Sigmoid colon (tissue), 4 donors: ENCODE data around the gene RHOJ.

Source experiments
- POLR2A ChIP-seq, 2 donors: fragments of 450-650 bp; IDR thresholded peaks; one replicate each; pipeline ENCODE4 v1.6.1; 2016; ENCODE audit warnings: antibody characterized with exemption in 2 of 2, mild to moderate bottlenecking in 2 of 2, moderate library complexity in 2 of 2
- POLR2AphosphoS5 ChIP-seq, 4 donors: sonication (generic); formaldehyde crosslinking; IDR thresholded peaks; one replicate each; pipeline ENCODE4 v1.6.1; 2017; ENCODE audit warnings: antibody characterized with exemption in 4 of 4
- TF ChIP-seq, protein P1 (sequence below), 4 experiments: fragments of 450-650 bp in 3 of 4; fragments of 200-600 bp in 1 of 4; IDR thresholded peaks; one replicate each; pipeline ENCODE4 v1.5.1; 2016 to 2019; ENCODE audit warnings: antibody characterized with exemption in 4 of 4, mild to moderate bottlenecking in 3 of 4, moderate library complexity in 2 of 4

- TF ChIP-seq, protein P1, sequence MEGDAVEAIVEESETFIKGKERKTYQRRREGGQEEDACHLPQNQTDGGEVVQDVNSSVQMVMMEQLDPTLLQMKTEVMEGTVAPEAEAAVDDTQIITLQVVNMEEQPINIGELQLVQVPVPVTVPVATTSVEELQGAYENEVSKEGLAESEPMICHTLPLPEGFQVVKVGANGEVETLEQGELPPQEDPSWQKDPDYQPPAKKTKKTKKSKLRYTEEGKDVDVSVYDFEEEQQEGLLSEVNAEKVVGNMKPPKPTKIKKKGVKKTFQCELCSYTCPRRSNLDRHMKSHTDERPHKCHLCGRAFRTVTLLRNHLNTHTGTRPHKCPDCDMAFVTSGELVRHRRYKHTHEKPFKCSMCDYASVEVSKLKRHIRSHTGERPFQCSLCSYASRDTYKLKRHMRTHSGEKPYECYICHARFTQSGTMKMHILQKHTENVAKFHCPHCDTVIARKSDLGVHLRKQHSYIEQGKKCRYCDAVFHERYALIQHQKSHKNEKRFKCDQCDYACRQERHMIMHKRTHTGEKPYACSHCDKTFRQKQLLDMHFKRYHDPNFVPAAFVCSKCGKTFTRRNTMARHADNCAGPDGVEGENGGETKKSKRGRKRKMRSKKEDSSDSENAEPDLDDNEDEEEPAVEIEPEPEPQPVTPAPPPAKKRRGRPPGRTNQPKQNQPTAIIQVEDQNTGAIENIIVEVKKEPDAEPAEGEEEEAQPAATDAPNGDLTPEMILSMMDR (IDR thresholded peaks at IDR 0.05), result no peak
- TF ChIP-seq POLR2A (IDR thresholded peaks at IDR 0.05), result no peak
- no peak for TF ChIP-seq POLR2AphosphoS5 (IDR thresholded peaks at IDR 0.05)
These were observed 64.5 kb downstream of the RHOJ start for GRCh38 chr14:63268771-63269170.
